Gastroesophageal sphincter (tissue), 3 donors: ENCODE data around the gene PXDC1.

Experiments
- CTCF ChIP-seq, 4 experiments: fragments of 200-600 bp in 2 of 4; fragments of 450-650 bp in 2 of 4; sonication (generic) in 1 of 4; IDR thresholded peaks; one replicate each; pipeline ENCODE4 v1.5.1; 2017 to 2019; ENCODE audit warnings: antibody characterized with exemption in 4 of 4, mild to moderate bottlenecking in 2 of 4, moderate library complexity in 2 of 4
- EP300 ChIP-seq: sonication (generic); formaldehyde crosslinking; IDR thresholded peaks from one replicate; pipeline ENCODE4 v1.6.1; 2017; ENCODE audit warnings: antibody characterized with exemption, mild to moderate bottlenecking
- POLR2A ChIP-seq, 2 donors: fragments of 450-650 bp; IDR thresholded peaks; one replicate each; pipeline ENCODE4 v1.6.1; 2017; ENCODE audit warnings: antibody characterized with exemption in 2 of 2, mild to moderate bottlenecking in 2 of 2, moderate library complexity in 1 of 2
- POLR2AphosphoS5 ChIP-seq: sonication (generic); formaldehyde crosslinking; IDR thresholded peaks from one replicate; pipeline ENCODE4 v1.6.1; 2017; ENCODE audit warnings: antibody characterized with exemption

- TF ChIP-seq CTCF (IDR thresholded peaks at IDR 0.05) (no peak), EP300 (no peak), POLR2A (IDR thresholded peaks at IDR 0.05) (no peak), POLR2AphosphoS5 (no peak)
Measured at GRCh38 chr6:3683331-3683730, 68.2 kb downstream of the PXDC1 start.
